HG03039 (cell line): ENCODE data around the gene RALGPS1.

ENCODE experiments used
- ATAC-seq: cut with Tn5 transposase; IDR thresholded peaks from one replicate; pipeline ENCODE4 v1.9.1; 2021; ENCODE audit warnings: mild to moderate bottlenecking, moderate library complexity; ENCODE audit not compliant: unreplicated experiment

The RALGPS1 gene

DNA sequence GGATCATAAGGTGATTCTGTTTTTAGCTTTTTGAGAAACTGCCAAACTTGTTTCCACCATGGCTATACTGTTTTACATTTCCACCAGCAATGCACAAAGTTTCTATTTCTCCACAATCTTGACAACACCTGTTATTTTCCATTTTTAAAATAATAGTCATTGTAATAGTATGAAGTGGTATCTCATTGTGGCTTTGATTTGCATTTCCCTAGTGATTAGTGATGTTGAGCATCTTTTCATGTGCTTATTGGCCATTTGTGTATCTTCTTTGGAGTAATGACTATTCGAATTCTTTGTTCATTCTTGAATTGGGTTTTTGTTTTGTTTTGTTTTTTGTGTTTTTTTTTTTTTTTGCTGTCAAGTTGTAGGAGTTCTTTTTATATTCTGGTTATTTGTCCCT lies 354.9 kb downstream of the RALGPS1 start:
- ATAC-seq: no peak
